Small intestine (tissue), 7 donors: ENCODE data around the gene LTC4S. TPM values are rescaled to one million over a fixed set of nuclear protein-coding genes. Genes with fewer than 3 reads are reported as not detected.
"Not testable (repeated sequence)": the region's sequence is repeated elsewhere in the genome, so short reads cannot be mapped to it uniquely, and the experiment has no call there.

Experiments used
- DNase-seq, 2 donors: peaks; one replicate each; pipeline versions ENCODE4 v3.0.0 to v3.0.0-alpha.2; 2013
- FAIRE-seq: peaks from 2 replicates; lab custom pipeline; 2012; peaks lifted over from hg19 to GRCh38; lab: Jason Lieb, UNC
- H3K27ac ChIP-seq, 3 donors: one replicate each; pipeline ENCODE4 v1.5.1; 2013; ENCODE audit warnings: low read length in 2 of 3, mild to moderate bottlenecking in 2 of 3, control low read depth in 1 of 3, inconsistent platforms in 1 of 3, low read depth in 1 of 3, moderate library complexity in 1 of 3
- H3K27me3 ChIP-seq, 3 donors: one replicate each; pipeline ENCODE4 v1.6.1; 2013; ENCODE audit warnings: low read length in 3 of 3, inconsistent platforms in 1 of 3; ENCODE audit not compliant: control insufficient read depth in 3 of 3, insufficient read depth in 3 of 3
- H3K36me3 ChIP-seq, 3 donors: one replicate each; pipeline ENCODE4 v1.6.1; 2013; ENCODE audit warnings: low read length in 3 of 3, inconsistent platforms in 1 of 3, low read depth in 1 of 3, mild to moderate bottlenecking in 1 of 3, moderate library complexity in 1 of 3; ENCODE audit not compliant: control insufficient read depth in 3 of 3, insufficient read depth in 2 of 3
- H3K4me1 ChIP-seq, 3 donors: one replicate each; pipeline ENCODE4 v1.6.1; 2013; ENCODE audit warnings: low read length in 2 of 3, inconsistent platforms in 1 of 3, low read depth in 1 of 3, mild to moderate bottlenecking in 1 of 3, moderate library complexity in 1 of 3; ENCODE audit not compliant: control insufficient read depth in 3 of 3, insufficient read depth in 2 of 3
- H3K4me3 ChIP-seq, 3 donors: one replicate each; pipeline ENCODE4 v1.5.1; 2013; ENCODE audit warnings: low read length in 3 of 3, control low read depth in 1 of 3, inconsistent platforms in 1 of 3, low read depth in 1 of 3, mild to moderate bottlenecking in 1 of 3, moderate library complexity in 1 of 3
- H3K9me3 ChIP-seq, 2 donors: one replicate each; pipeline ENCODE4 v1.6.1; 2013; ENCODE audit warnings: low read depth in 1 of 2, low read length in 1 of 2; ENCODE audit not compliant: control insufficient read depth in 2 of 2, insufficient read depth in 1 of 2
- WGBS, 3 donors: extraction: QIAGEN DNeasy Blood & Tissue Kit; methylation state at CpG; one replicate each; pipeline ENCODE4 v1.1.7; 2013; 5-methylcytosine and 5-hydroxymethylcytosine counted together
- polyA plus RNA-seq, 4 donors: library from polyadenylated mRNA; stranded (reverse) in 3 of 4; unstranded in 1 of 4; fragments of 200-250 nt in 3 of 4; fragments of 120-200 nt in 1 of 4; gene quantifications; one replicate each; pipeline versions ENCODE4 v1.2.1 to v1.2.3, GENCODE V29; 2013
- donor health status: healthy with polysubstance abuse.
- donor health status: control.
- donor health status: control.
- donor health status: Bipolar disorder and iron deficiency.
- donor health status: healthy.

LTC4S gene
- polyA plus RNA-seq, 4 donors, result 2.0 to 6.7 (median 5.4) TPM; not detected in 1

DNA sequence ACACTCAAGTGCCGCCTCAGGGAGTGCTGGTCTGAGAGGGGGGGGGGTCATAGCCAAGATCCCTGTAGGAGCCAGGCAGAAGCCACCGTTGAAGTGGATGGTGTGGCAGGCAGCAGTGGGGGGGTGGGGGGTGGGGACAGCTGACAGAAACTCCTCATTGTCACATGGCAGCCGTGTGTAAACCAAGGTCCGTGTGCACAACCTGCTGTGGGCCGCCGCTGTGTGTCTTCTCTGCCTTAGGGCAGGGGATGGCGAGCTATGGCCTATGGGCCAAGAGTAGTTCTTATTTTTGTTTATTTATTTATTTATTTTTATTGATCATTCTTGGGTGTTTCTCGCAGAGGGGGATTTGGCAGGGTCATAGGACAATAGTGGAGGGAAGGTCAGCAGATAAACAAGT, 40.3 kb downstream of the LTC4S start:
- Histone ChIP-seq H3K4me3 (no peak overlapping the region), H3K27me3 (no peaks in the 10 kb centered on the region), H3K36me3 (peaks cover 38 to 80% (median 47%) of the 10 kb centered on the region in 3 donors), H3K27ac (no peak overlapping the region), H3K4me1 (peaks cover 0 to 3% (median 2%) of the 10 kb centered on the region in 3 donors), H3K9me3 (no peaks in the 10 kb centered on the region)
- no peak for DNase-seq
- FAIRE-seq, result no peak
- 82 to 91% (median 87%) methylated on average over 8 of the region's 8 CpGs for WGBS, 3 donors

DNA sequence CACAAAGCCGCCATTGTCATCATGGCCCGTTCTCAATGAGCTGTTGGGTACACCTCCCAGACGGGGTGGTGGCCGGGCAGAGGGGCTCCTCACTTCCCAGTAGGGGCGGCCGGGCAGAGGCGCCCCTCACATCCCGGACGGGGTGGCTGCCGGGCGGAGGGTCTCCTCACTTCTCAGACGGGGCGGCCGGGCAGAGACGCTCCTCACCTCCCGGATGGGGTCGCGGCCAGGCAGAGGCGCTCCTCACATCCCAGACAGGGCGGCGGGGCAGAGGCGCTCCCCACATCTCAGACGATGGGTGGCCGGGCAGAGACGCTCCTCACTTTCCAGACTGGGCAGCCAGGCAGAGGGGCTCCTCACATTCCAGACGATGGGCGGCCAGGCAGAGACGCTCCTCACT, 41.1 kb downstream of the LTC4S start:
- H3K36me3 ChIP-seq, result peaks cover 37 to 81% (median 42%) of the 10 kb centered on the region in 3 donors
- WGBS, 3 donors, result 96 to 100% (median 99%) methylated on average over 12 to 26 of the region's 28 CpGs

DNA sequence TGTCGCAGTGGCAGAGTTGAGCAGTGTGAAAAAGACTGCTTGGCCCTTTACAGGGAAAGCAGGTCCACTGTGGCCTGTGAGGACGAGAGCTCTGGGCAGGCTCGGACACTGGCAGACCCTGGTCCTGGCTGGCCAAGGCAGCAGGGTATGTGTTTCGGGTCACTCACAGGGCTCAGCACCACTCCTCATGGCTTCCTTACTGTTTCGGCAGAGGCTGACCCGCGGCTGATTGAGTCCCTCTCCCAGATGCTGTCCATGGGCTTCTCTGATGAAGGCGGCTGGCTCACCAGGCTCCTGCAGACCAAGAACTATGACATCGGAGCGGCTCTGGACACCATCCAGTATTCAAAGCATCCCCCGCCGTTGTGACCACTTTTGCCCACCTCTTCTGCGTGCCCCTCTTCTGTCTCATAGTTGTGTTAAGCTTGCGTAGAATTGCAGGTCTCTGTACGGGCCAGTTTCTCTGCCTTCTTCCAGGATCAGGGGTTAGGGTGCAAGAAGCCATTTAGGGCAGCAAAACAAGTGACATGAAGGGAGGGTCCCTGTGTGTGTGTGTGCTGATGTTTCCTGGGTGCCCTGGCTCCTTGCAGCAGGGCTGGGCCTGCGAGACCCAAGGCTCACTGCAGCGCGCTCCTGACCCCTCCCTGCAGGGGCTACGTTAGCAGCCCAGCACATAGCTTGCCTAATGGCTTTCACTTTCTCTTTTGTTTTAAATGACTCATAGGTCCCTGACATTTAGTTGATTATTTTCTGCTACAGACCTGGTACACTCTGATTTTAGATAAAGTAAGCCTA, 42.6 kb downstream of the LTC4S start:
- DNase-seq (peak; percentile 67 to 85), FAIRE-seq (no peak)
- Histone ChIP-seq H3K4me3 (no peak overlapping the region), H3K9me3 (no peaks in the 10 kb centered on the region), H3K27ac (peak overlapping the region in 2 of 3 donors; percentile 38 to 87), H3K27me3 (no peaks in the 10 kb centered on the region), H3K4me1 (peaks cover 0 to 3% (median 2%) of the 10 kb centered on the region in 3 donors), H3K36me3 (peaks cover 28 to 83% (median 33%) of the 10 kb centered on the region in 3 donors)
- 66 to 73% (median 69%) methylated on average over 16 to 19 of the region's 19 CpGs for WGBS, 3 donors

More for the DNA sequence above, 41.1 kb downstream of the LTC4S start:
- not testable (repeated sequence) for FAIRE-seq, H3K27ac ChIP-seq, H3K27me3 ChIP-seq, H3K9me3 ChIP-seq, DNase-seq, H3K4me1 ChIP-seq, H3K4me3 ChIP-seq

DNA sequence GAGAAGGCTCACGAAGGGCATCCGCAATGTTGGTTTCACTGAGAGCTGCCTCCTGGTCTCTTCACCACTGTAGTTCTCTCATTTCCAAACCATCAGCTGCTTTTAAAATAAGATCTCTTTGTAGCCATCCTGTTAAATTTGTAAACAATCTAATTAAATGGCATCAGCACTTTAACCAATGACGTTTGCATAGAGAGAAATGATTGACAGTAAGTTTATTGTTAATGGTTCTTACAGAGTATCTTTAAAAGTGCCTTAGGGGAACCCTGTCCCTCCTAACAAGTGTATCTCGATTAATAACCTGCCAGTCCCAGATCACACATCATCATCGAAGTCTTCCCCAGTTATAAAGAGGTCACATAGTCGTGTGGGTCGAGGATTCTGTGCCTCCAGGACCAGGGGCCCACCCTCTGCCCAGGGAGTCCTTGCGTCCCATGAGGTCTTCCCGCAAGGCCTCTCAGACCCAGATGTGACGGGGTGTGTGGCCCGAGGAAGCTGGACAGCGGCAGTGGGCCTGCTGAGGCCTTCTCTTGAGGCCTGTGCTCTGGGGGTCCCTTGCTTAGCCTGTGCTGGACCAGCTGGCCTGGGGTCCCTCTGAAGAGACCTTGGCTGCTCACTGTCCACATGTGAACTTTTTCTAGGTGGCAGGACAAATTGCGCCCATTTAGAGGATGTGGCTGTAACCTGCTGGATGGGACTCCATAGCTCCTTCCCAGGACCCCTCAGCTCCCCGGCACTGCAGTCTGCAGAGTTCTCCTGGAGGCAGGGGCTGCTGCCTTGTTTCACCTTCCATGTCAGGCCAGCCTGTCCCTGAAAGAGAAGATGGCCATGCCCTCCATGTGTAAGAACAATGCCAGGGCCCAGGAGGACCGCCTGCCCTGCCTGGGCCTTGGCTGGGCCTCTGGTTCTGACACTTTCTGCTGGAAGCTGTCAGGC, 43.6 kb downstream of the LTC4S start:
- Histone ChIP-seq H3K9me3 (no peaks in the 10 kb centered on the region), H3K27ac (peak overlapping the region in 2 of 3 donors; percentile 38 to 87), H3K27me3 (no peaks in the 10 kb centered on the region), H3K36me3 (peaks cover 28 to 83% (median 29%) of the 10 kb centered on the region in 3 donors), H3K4me3 (no peak overlapping the region), H3K4me1 (peaks cover 0 to 3% (median 2%) of the 10 kb centered on the region in 3 donors)
- DNase-seq (no peak), FAIRE-seq (no peak)
- WGBS, 3 donors, result 70 to 80% (median 71%) methylated on average over 15 of the region's 15 CpGs

DNA sequence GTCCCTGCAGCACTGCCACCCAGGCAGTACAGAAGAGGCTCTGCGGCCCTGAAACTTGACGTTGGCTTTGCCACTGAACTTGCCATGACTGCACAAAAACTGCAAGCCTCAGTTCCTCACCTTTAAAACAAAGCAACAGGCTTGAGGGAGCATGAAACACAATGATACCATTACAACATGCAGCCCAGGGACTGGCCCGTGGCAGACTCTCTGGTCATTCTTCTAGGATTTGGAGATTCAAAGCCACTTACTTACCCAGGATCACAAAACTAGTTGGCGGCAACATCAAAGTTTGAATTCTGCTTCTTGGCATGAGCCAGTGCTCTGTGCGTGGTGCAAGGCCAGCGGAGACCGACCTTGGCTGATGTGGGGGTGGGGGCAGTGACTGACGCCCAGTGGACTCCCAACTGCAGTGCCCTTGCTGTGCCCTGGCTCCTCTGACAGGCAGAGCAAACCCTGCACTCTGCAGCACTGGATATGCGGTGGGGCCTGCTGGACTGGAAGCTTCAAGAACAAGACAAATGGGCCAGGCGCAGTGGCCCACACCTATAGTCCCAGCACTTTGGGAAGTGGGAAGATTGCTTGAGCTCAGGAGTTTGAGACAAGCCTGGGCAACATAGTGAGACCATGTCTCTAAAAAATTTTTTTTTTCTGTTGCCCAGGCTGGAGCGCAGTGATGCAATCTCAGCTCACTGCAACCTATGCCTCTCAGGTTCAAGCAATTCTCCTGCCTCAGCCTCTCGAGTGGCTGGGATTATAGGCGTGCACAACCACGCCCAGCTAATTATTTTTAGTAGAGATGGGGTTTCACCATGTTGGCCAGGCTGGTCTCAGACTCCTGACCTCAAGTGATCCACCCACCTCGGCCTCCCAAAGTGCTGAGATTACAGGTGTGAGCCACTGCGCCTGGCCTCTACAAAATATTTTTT, 45.8 kb downstream of the LTC4S start:
- H3K27ac ChIP-seq, result no peak overlapping the region
- no peak for DNase-seq

DNA sequence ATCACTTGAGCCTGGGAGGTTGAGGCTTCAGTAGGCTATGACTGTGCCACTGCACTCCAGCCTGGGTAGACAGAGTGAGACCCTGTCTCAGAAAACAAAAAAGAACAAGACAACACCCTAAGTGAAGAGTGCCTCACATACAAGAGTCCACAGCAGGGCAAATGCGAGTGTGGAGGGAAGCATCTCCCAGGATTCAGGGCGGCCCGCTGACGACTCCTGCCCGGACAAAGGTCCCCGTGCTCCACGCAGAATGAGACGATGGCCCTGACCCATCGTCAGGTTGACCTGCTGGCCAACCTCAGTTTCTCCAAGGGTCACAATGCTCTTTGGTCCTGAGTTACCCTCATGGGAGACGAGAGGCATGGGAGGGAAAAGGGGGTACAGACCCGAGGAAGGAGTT, 46.5 kb downstream of the LTC4S start:
- H3K27me3 ChIP-seq, result no peaks in the 10 kb centered on the region
- H3K36me3 ChIP-seq, result peaks cover 13 to 75% (median 15%) of the 10 kb centered on the region in 3 donors
- H3K4me3 ChIP-seq, result no peak overlapping the region
- no peak for DNase-seq
- peaks cover 0 to 3% (median 2%) of the 10 kb centered on the region in 3 donors for H3K4me1 ChIP-seq
- peaks cover 0 to 4% of the 10 kb centered on the region in 2 donors for H3K9me3 ChIP-seq
- no peak overlapping the region for H3K27ac ChIP-seq
- FAIRE-seq, result no peak
- 85 to 90% (median 88%) methylated on average over 11 of the region's 11 CpGs for WGBS, 3 donors

More for the DNA sequence above, 45.8 kb downstream of the LTC4S start:
- H3K27me3 ChIP-seq, result no peaks in the 10 kb centered on the region
- H3K4me1 ChIP-seq, result peaks cover 0 to 3% (median 2%) of the 10 kb centered on the region in 3 donors
- FAIRE-seq, result no peak
- peaks cover 0 to 4% of the 10 kb centered on the region in 2 donors for H3K9me3 ChIP-seq
- WGBS, 3 donors, result 79 to 82% (median 81%) methylated on average over 16 of the region's 16 CpGs
- H3K36me3 ChIP-seq, result peaks cover 13 to 75% (median 15%) of the 10 kb centered on the region in 3 donors
- no peak overlapping the region for H3K4me3 ChIP-seq

DNA sequence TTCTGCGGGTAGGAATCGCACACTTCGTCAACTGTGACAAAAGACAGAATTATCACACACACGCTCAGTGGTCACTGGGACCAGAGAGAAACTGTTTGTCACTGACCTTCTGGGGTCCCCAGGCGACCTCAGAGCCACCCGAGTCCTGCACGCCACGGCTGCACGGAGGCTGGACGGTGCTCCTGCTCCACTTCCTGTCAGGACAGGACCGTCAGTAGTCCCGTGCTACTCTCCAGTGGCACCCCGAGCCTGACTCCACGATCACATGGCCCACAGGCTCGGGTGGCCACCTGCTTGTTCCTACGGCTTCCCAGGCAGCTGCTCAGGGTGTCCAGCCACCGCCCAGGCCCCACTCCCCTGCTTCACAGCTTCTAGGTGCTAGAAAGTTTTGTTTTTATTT, 47.0 kb downstream of the LTC4S start:
- Histone ChIP-seq H3K4me3 (no peak overlapping the region), H3K36me3 (peaks cover 13 to 77% (median 15%) of the 10 kb centered on the region in 3 donors), H3K4me1 (peaks cover 0 to 3% (median 2%) of the 10 kb centered on the region in 3 donors), H3K27me3 (no peaks in the 10 kb centered on the region), H3K9me3 (peaks cover 0 to 4% of the 10 kb centered on the region in 2 donors), H3K27ac (no peak overlapping the region)
- no peak for DNase-seq
- FAIRE-seq, result no peak
- WGBS, 3 donors, result 89 to 92% (median 91%) methylated on average over 17 of the region's 17 CpGs
